GM12892 (cell line): ENCODE data around the gene LGALS13.

Experiments
- POLR2A ChIP-seq: IDR thresholded peaks from 2 replicates; pipeline ENCODE4 v1.6.1; 2011; ENCODE audit warnings: low read depth, low read length, control low read depth
- POLR2AphosphoS5 ChIP-seq: IDR thresholded peaks from 2 replicates; pipeline ENCODE4 v1.6.1; 2011; ENCODE audit warnings: low read depth, low read length, control low read depth
- TAF1 ChIP-seq: IDR thresholded peaks from 2 replicates; pipeline ENCODE4 v1.6.1; 2011; ENCODE audit warnings: low read depth, mild to moderate bottlenecking, control low read depth, low read length, borderline replicate concordance

- TF ChIP-seq POLR2AphosphoS5 (no peak), POLR2A (no peak), TAF1 (no peak)
Measured at GRCh38 chr19:39603825-39604224, 1.5 kb downstream of the LGALS13 start.
